ENCODE results near the gene SCNN1A.

DNA sequence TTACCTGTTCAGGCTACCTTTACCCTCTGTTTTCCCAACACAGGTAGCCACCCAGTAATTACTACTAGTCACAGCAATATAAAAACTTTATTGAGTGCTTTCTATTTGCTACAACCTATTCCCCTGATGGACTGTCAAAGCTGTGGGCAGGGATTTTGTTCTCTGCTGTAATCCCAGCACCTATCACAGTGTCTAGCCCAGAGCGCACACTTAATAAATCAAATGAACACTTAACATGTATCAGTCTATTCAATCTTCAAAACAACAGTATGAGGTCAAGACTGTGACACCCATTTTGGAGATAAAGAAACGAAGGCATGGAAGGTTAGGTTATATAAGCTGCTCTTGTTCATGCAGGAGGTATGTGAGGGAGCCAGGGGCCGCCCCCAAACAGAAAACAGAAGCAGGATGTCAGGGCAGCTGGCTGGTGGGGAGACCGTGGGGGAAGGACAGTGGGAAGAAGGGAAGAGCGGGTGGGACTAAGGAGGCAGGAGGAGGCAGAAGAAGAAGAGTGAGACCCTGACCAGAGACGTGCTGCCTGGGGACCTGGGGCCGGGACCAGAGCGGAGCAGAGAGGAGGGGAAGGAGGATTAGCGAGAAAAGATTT is 35.2 kb downstream of the SCNN1A start:
- TF ChIP-seq CTCF (IDR thresholded peaks at IDR 0.05) = no peak
- peak in 2 of 3 donors; percentile 70 to 79 for TF ChIP-seq POLR2AphosphoS5 (IDR thresholded peaks at IDR 0.05)
